Measurements from ENCODE around the gene CENPB. TPM values are rescaled to one million over a fixed set of nuclear protein-coding genes. Genes with fewer than 3 reads are reported as not detected.

Gene CENPB
- total RNA-seq, 6 donors from 2014 or later: 56.6 to 125 (median 89.7) TPM

GRCh38 chr20:3743251-3743650, 43.3 kb downstream of the CENPB start:
- no peaks in the 10 kb centered on the region for H3K27me3 ChIP-seq
- H3K27ac ChIP-seq: peak overlapping the region in 1 of 4 donors; percentile 49
- no peak overlapping the region for H3K4me3 ChIP-seq
- 71 to 92% methylated on average over 2 of the region's 2 CpGs for WGBS, 2 donors
- TF ChIP-seq CTCF (IDR thresholded peaks at IDR 0.05) (no peak), POLR2AphosphoS5 (IDR thresholded peaks at IDR 0.05) (no peak), POLR2A (IDR thresholded peaks at IDR 0.05) (no peak), EP300 (IDR thresholded peaks at IDR 0.05) (no peak)
- no peaks in the 10 kb centered on the region for H3K9me3 ChIP-seq
- H3K36me3 ChIP-seq: peaks cover 0 to 54% (median 7%) of the 10 kb centered on the region in 4 donors
- H3K4me1 ChIP-seq: peaks cover 38 to 42% (median 40%) of the 10 kb centered on the region in 4 donors
- ATAC-seq (ENCODE audit: low FRiP score in 2 of 2) (no peak), DNase-seq (no peak)

- TF ChIP-seq EP300 (IDR thresholded peaks at IDR 0.05) (no peak), POLR2A (IDR thresholded peaks at IDR 0.05) (no peak), CTCF (IDR thresholded peaks at IDR 0.05) (no peak), POLR2AphosphoS5 (IDR thresholded peaks at IDR 0.05) (no peak)
- WGBS, 2 donors: 77 to 82% methylated on average over 6 to 7 of the region's 7 CpGs
- H3K27me3 ChIP-seq: no peaks in the 10 kb centered on the region
- H3K36me3 ChIP-seq: peaks cover 0 to 40% (median 4%) of the 10 kb centered on the region in 4 donors
- ATAC-seq (ENCODE audit: low FRiP score in 2 of 2) (no peak), DNase-seq (no peak)
- H3K9me3 ChIP-seq: no peaks in the 10 kb centered on the region
- H3K4me1 ChIP-seq: peaks cover 48 to 54% (median 49%) of the 10 kb centered on the region in 4 donors
- H3K4me3 ChIP-seq: no peak overlapping the region
- H3K27ac ChIP-seq: peak overlapping the region in 2 of 4 donors; percentile 80 to 91
These were observed 44.6 kb downstream of the CENPB start for GRCh38 chr20:3741836-3742458.

- ATAC-seq (ENCODE audit: low FRiP score in 2 of 2): no peak
- peaks cover 0 to 37% (median 3%) of the 10 kb centered on the region in 4 donors for H3K36me3 ChIP-seq
- no peak overlapping the region for H3K4me3 ChIP-seq
- no peaks in the 10 kb centered on the region for H3K27me3 ChIP-seq
- no peak for TF ChIP-seq POLR2AphosphoS5 (IDR thresholded peaks at IDR 0.05)
- TF ChIP-seq EP300 (IDR thresholded peaks at IDR 0.05): no peak
- TF ChIP-seq POLR2A (IDR thresholded peaks at IDR 0.05): no peak
- TF ChIP-seq CTCF (IDR thresholded peaks at IDR 0.05): no peak
- 85 to 86% methylated on average over 8 to 15 of the region's 15 CpGs for WGBS, 2 donors
- H3K9me3 ChIP-seq: no peaks in the 10 kb centered on the region
- peak in 1 of 2 donors; percentile 53 for DNase-seq
- H3K4me1 ChIP-seq: peaks cover 58 to 60% (median 59%) of the 10 kb centered on the region in 4 donors
- peak overlapping the region; percentile 75 to 91 (median 80) for H3K27ac ChIP-seq
These were observed 45.8 kb downstream of the CENPB start for GRCh38 chr20:3740615-3741301.

GRCh38 chr20:3739926-3740451, 46.6 kb downstream of the CENPB start:
- H3K36me3 ChIP-seq: peaks cover 0 to 31% (median 0%) of the 10 kb centered on the region in 4 donors
- ATAC-seq (ENCODE audit: low FRiP score in 2 of 2) (no peak), DNase-seq (no peak)
- no peak for TF ChIP-seq CTCF (IDR thresholded peaks at IDR 0.05)
- no peak for TF ChIP-seq EP300 (IDR thresholded peaks at IDR 0.05)
- TF ChIP-seq POLR2A (IDR thresholded peaks at IDR 0.05): no peak
- TF ChIP-seq POLR2AphosphoS5 (IDR thresholded peaks at IDR 0.05): no peak
- peak overlapping the region in 1 of 4 donors; percentile 0 for H3K4me3 ChIP-seq
- H3K4me1 ChIP-seq: peaks cover 57 to 60% (median 59%) of the 10 kb centered on the region in 4 donors
- H3K9me3 ChIP-seq: no peaks in the 10 kb centered on the region
- peak overlapping the region; percentile 75 to 91 (median 80) for H3K27ac ChIP-seq
- WGBS, 2 donors: 13 to 57% methylated on average over 1 to 7 of the region's 7 CpGs
- no peaks in the 10 kb centered on the region for H3K27me3 ChIP-seq
